GM23338 (cell line): ENCODE data around the gene CCDC106. TPM values are rescaled to one million over a fixed set of nuclear protein-coding genes. Genes with fewer than 3 reads are reported as not detected.
A peak's percentile ranks its signal among the peaks of the same experiment; 100 is the strongest.

Experiments used
- ATAC-seq: fragments of 200-7000 bp; cut with Tn5 transposase; 3 replicates; pipeline ENCODE4 v1.9.1; 2020
- DNase-seq: peaks from one replicate; pipeline ENCODE4 v3.0.0-alpha.2; 2015; ENCODE audit warnings: low spot score
- H2AFZ ChIP-seq: fragments of 200-600 bp; sonication (generic); 2 replicates; pipeline ENCODE4 v1.8.0; 2016; ENCODE audit warnings: antibody characterized with exemption, mild to moderate bottlenecking, moderate library complexity
- H3F3A ChIP-seq: fragments of 200-600 bp; sonication (generic); replicated peaks from 2 replicates; pipeline ENCODE4 v1.8.0; 2017; ENCODE audit warnings: antibody characterized with exemption, mixed run types, low read depth
- H3K27ac ChIP-seq: fragments of 200-600 bp; sonication (generic); 2 replicates; pipeline ENCODE4 v1.6.1; 2016; ENCODE audit warnings: low read depth
- H3K27me3 ChIP-seq: fragments of 200-600 bp; sonication (generic); 2 replicates; pipeline ENCODE4 v1.8.0; 2016; ENCODE audit warnings: mild to moderate bottlenecking, mixed run types, moderate library complexity; ENCODE audit not compliant: insufficient read depth
- H3K36me3 ChIP-seq: fragments of 200-600 bp; sonication (generic); 2 replicates; pipeline ENCODE4 v1.8.0; 2016; ENCODE audit warnings: mild to moderate bottlenecking; ENCODE audit not compliant: insufficient read depth
- H3K4me1 ChIP-seq: fragments of 200-600 bp; sonication (generic); 2 replicates; pipeline ENCODE4 v1.8.0; 2016; ENCODE audit warnings: mild to moderate bottlenecking, moderate library complexity; ENCODE audit not compliant: insufficient read depth
- H3K4me2 ChIP-seq: fragments of 200-600 bp; sonication (generic); 2 replicates; pipeline ENCODE4 v1.7.1; 2017; ENCODE audit warnings: mixed run types
- H3K4me3 ChIP-seq: fragments of 200-600 bp; sonication (generic); 2 replicates; pipeline ENCODE4 v1.6.1; 2016; ENCODE audit warnings: mixed run types
- H3K79me2 ChIP-seq: fragments of 200-600 bp; sonication (generic); replicated peaks from 2 replicates; pipeline ENCODE4 v1.8.0; 2017; ENCODE audit warnings: mild to moderate bottlenecking; ENCODE audit not compliant: insufficient read depth
- H3K9me2 ChIP-seq: fragments of 200-600 bp; sonication (generic); 2 replicates; pipeline ENCODE4 v1.8.0; 2017; ENCODE audit not compliant: insufficient read depth
- H4K20me1 ChIP-seq: fragments of 200-600 bp; sonication (generic); replicated peaks from 2 replicates; pipeline ENCODE4 v1.8.0; 2017; ENCODE audit warnings: mild to moderate bottlenecking; ENCODE audit not compliant: insufficient read depth
- H3K27ac Mint-ChIP-seq: 2 replicates; pipeline ENCODE4 v1.8.0; 2020; ENCODE audit warnings: inconsistent platforms, mild to moderate bottlenecking, moderate library complexity, mixed read lengths
- H3K27me3 Mint-ChIP-seq: 3 replicates; pipeline ENCODE4 v1.8.0; 2022; ENCODE audit warnings: low read depth, mild to moderate bottlenecking, moderate library complexity, mixed read lengths, inconsistent platforms; ENCODE audit not compliant: insufficient read depth, poor library complexity
- H3K36me3 Mint-ChIP-seq: 3 replicates; pipeline ENCODE4 v1.8.0; 2021; ENCODE audit warnings: low read depth, mild to moderate bottlenecking, inconsistent platforms, moderate library complexity, mixed read lengths
- H3K4me1 Mint-ChIP-seq: 3 replicates; pipeline ENCODE4 v1.8.0; 2020; ENCODE audit warnings: mild to moderate bottlenecking, inconsistent platforms, mixed read lengths
- H3K4me3 Mint-ChIP-seq: 3 replicates; pipeline ENCODE4 v1.8.0; 2021; ENCODE audit warnings: moderate library complexity, mild to moderate bottlenecking, inconsistent platforms, mixed read lengths
- H3K9me3 Mint-ChIP-seq: 3 replicates; pipeline ENCODE4 v1.8.0; 2020; ENCODE audit warnings: moderate library complexity, mild to moderate bottlenecking, inconsistent platforms, mixed read lengths
- ETS1 ChIP-seq: IDR thresholded peaks from 2 replicates; pipeline ENCODE4 v1.6.1; 2016; ENCODE audit warnings: antibody characterized with exemption
- EZH2 ChIP-seq: fragments of 200-600 bp; sonication (generic); IDR thresholded peaks from one replicate; pipeline ENCODE4 v1.8.0; 2017; ENCODE audit warnings: antibody characterized with exemption, mild to moderate bottlenecking, low read depth; ENCODE audit not compliant: unreplicated experiment
- EZH2phosphoT487 ChIP-seq: fragments of 200-600 bp; sonication (generic); IDR thresholded peaks from one replicate; pipeline ENCODE4 v1.8.1; 2018; ENCODE audit warnings: antibody characterized with exemption; ENCODE audit not compliant: unreplicated experiment
- JUNB ChIP-seq: IDR thresholded peaks from one replicate; pipeline ENCODE4 v1.6.1; 2016; ENCODE audit warnings: antibody characterized with exemption; ENCODE audit not compliant: unreplicated experiment
- NANOG ChIP-seq: IDR thresholded peaks from 2 replicates; pipeline ENCODE4 v1.6.1; 2016; ENCODE audit warnings: antibody characterized with exemption, borderline replicate concordance
- ZNF114 ChIP-seq: fragments of 250-450 bp; sonication (Bioruptor Pico); IDR thresholded peaks from 2 replicates; pipeline ENCODE4 v1.5.0; 2020; ENCODE audit warnings: mild to moderate bottlenecking, moderate library complexity
- ZNF331 ChIP-seq: fragments of 250-450 bp; sonication (Bioruptor Pico); IDR thresholded peaks from 2 replicates; pipeline ENCODE4 v1.5.0; 2020; ENCODE audit warnings: low read depth, mild to moderate bottlenecking, moderate library complexity
- polyA plus RNA-seq: library from polyadenylated mRNA; unstranded; fragments of >200 nt; fragmentation: Nextera tagmentation; extraction: Ambion mirVana; gene quantifications from 2 replicates; pipeline ENCODE4 v1.2.1, GENCODE V29; 2016
- total RNA-seq: library from RNA; depleted of rRNA; stranded (reverse); fragments of >200 nt; shearing (Covaris generic); gene quantifications from 2 replicates; pipeline ENCODE4 v1.2.3, GENCODE V29; 2014
- TF ChIP-seq, protein P1 (sequence below): IDR thresholded peaks from one replicate; pipeline ENCODE4 v1.6.1; 2018; ENCODE audit warnings: antibody characterized with exemption; ENCODE audit not compliant: unreplicated experiment
- TF ChIP-seq, protein P2 (sequence below), 2 experiments: fragments of 200-600 bp in 1 of 2; sonication (generic) in 1 of 2; conservative IDR thresholded peaks; 2 replicates each; pipeline versions ENCODE4 v1.5.1 to v1.6.1; 2016 to 2017; ENCODE audit warnings: antibody characterized with exemption in 2 of 2, low read depth in 2 of 2, mild to moderate bottlenecking in 2 of 2, moderate library complexity in 1 of 2

The CCDC106 gene
- total and polyA plus RNA-seq, 2 experiments from 2014 or later, result 12.0 to 17.6 TPM

DNA sequence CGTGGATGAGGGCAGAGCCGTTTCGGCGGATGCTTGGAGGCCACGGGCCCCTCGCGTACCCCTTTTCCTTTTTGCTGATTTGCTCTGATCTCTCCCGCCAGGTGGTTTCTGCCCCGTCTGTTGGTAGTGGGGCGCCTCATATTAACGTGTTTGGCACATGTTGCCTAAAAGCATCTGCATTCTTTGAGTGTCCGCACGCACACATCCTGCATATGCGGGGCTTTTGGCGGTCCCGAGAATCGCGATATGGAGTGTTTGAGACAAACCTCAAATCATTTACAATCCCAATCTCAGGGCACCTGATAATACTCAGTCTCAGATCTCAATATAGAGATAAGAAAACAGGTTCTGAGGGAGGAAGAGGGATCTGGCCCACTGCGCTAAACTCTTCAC, 7.6 kb downstream of the CCDC106 start:
- Mint-ChIP-seq H3K4me1 (peaks cover 47% of the 10 kb centered on the region), H3K9me3 (no peaks in the 10 kb centered on the region; the same call in 2 of the 3 replicates), H3K27ac (peak overlapping the region; percentile 99), H3K27me3 (peaks cover 31% of the 10 kb centered on the region), H3K36me3 (peaks cover 44% of the 10 kb centered on the region), H3K4me3 (peak overlapping the region; percentile 92)
- Histone ChIP-seq H3K36me3 (no peaks in the 10 kb centered on the region), H3K9me2 (no peaks in the 10 kb centered on the region), H3K27ac (peak overlapping the region; percentile 98), H3K4me1 (peaks cover 27% of the 10 kb centered on the region), H4K20me1 (peaks cover 41% of the 10 kb centered on the region), H3K4me3 (peak overlapping the region; percentile 100), H3K79me2 (peaks cover 54% of the 10 kb centered on the region), H3F3A (peaks cover 20% of the 10 kb centered on the region), H3K4me2 (peak overlapping the region; percentile 100), H3K27me3 (no peaks in the 10 kb centered on the region), H2AFZ (no peak overlapping the region)
- no peak for DNase-seq
- no peak for TF ChIP-seq ZNF114 (CRISPR knock-in tag)
- ATAC-seq, result no peak

GRCh38 chr19:55656552-55656951, 8.5 kb downstream of the CCDC106 start:
- peak overlapping the region; percentile 92 for H3K4me3 Mint-ChIP-seq
- H3K27ac Mint-ChIP-seq, result peak overlapping the region; percentile 99
- peaks cover 44% of the 10 kb centered on the region for H3K4me1 Mint-ChIP-seq
- H3K36me3 ChIP-seq, result peaks cover 1% of the 10 kb centered on the region; the same call in 1 of the 2 replicates
- peak overlapping the region; percentile 100 for H3K4me2 ChIP-seq
- peak overlapping the region; percentile 100 for H3K4me3 ChIP-seq
- DNase-seq, result no peak
- H2AFZ ChIP-seq, result no peak overlapping the region
- peaks cover 42% of the 10 kb centered on the region for H4K20me1 ChIP-seq
- peaks cover 20% of the 10 kb centered on the region for H3F3A ChIP-seq
- H3K36me3 Mint-ChIP-seq, result peaks cover 53% of the 10 kb centered on the region
- H3K27ac ChIP-seq, result peak overlapping the region; percentile 98
- peaks cover 63% of the 10 kb centered on the region for H3K79me2 ChIP-seq
- no peak for ATAC-seq
- no peaks in the 10 kb centered on the region for H3K9me2 ChIP-seq
- no peaks in the 10 kb centered on the region; the same call in 2 of the 3 replicates for H3K9me3 Mint-ChIP-seq
- H3K27me3 Mint-ChIP-seq, result peaks cover 31% of the 10 kb centered on the region
- H3K27me3 ChIP-seq, result no peaks in the 10 kb centered on the region
- H3K4me1 ChIP-seq, result peaks cover 27% of the 10 kb centered on the region
- TF ChIP-seq ZNF331 (CRISPR knock-in tag) (no peak), EZH2phosphoT487 (no peak), NANOG (no peak), ZNF114 (CRISPR knock-in tag) (no peak), EZH2 (no peak), JUNB (no peak), ETS1 (no peak)
- TF ChIP-seq, protein P1, sequence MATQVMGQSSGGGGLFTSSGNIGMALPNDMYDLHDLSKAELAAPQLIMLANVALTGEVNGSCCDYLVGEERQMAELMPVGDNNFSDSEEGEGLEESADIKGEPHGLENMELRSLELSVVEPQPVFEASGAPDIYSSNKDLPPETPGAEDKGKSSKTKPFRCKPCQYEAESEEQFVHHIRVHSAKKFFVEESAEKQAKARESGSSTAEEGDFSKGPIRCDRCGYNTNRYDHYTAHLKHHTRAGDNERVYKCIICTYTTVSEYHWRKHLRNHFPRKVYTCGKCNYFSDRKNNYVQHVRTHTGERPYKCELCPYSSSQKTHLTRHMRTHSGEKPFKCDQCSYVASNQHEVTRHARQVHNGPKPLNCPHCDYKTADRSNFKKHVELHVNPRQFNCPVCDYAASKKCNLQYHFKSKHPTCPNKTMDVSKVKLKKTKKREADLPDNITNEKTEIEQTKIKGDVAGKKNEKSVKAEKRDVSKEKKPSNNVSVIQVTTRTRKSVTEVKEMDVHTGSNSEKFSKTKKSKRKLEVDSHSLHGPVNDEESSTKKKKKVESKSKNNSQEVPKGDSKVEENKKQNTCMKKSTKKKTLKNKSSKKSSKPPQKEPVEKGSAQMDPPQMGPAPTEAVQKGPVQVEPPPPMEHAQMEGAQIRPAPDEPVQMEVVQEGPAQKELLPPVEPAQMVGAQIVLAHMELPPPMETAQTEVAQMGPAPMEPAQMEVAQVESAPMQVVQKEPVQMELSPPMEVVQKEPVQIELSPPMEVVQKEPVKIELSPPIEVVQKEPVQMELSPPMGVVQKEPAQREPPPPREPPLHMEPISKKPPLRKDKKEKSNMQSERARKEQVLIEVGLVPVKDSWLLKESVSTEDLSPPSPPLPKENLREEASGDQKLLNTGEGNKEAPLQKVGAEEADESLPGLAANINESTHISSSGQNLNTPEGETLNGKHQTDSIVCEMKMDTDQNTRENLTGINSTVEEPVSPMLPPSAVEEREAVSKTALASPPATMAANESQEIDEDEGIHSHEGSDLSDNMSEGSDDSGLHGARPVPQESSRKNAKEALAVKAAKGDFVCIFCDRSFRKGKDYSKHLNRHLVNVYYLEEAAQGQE, result no peak
- TF ChIP-seq, protein P2, sequence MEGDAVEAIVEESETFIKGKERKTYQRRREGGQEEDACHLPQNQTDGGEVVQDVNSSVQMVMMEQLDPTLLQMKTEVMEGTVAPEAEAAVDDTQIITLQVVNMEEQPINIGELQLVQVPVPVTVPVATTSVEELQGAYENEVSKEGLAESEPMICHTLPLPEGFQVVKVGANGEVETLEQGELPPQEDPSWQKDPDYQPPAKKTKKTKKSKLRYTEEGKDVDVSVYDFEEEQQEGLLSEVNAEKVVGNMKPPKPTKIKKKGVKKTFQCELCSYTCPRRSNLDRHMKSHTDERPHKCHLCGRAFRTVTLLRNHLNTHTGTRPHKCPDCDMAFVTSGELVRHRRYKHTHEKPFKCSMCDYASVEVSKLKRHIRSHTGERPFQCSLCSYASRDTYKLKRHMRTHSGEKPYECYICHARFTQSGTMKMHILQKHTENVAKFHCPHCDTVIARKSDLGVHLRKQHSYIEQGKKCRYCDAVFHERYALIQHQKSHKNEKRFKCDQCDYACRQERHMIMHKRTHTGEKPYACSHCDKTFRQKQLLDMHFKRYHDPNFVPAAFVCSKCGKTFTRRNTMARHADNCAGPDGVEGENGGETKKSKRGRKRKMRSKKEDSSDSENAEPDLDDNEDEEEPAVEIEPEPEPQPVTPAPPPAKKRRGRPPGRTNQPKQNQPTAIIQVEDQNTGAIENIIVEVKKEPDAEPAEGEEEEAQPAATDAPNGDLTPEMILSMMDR (conservative IDR thresholded peaks at IDR 0.05; ENCODE audit: low read depth in 2 of 2), result no peak
